ENCODE measurements around the gene CEPT1. TPM values are rescaled to one million over a fixed set of nuclear protein-coding genes. Genes with fewer than 3 reads are reported as not detected.

Gene CEPT1
- total RNA-seq, 1 donor from 2014 or later, result 25.3 TPM

- Mint-ChIP-seq H3K27ac (ENCODE audit: unreplicated experiment) (no peak overlapping the region), H3K4me3 (ENCODE audit: unreplicated experiment) (no peak overlapping the region), H3K4me1 (ENCODE audit: unreplicated experiment) (peaks cover 17% of the 10 kb centered on the region), H3K36me3 (ENCODE audit: unreplicated experiment) (no peaks in the 10 kb centered on the region), H3K9me3 (ENCODE audit: unreplicated experiment) (no peaks in the 10 kb centered on the region), H3K27me3 (ENCODE audit: unreplicated experiment) (peaks cover 2% of the 10 kb centered on the region)
- DNase-seq (ENCODE audit: extremely low spot score, unreplicated experiment), result no peak
- TF ChIP-seq, protein P1, sequence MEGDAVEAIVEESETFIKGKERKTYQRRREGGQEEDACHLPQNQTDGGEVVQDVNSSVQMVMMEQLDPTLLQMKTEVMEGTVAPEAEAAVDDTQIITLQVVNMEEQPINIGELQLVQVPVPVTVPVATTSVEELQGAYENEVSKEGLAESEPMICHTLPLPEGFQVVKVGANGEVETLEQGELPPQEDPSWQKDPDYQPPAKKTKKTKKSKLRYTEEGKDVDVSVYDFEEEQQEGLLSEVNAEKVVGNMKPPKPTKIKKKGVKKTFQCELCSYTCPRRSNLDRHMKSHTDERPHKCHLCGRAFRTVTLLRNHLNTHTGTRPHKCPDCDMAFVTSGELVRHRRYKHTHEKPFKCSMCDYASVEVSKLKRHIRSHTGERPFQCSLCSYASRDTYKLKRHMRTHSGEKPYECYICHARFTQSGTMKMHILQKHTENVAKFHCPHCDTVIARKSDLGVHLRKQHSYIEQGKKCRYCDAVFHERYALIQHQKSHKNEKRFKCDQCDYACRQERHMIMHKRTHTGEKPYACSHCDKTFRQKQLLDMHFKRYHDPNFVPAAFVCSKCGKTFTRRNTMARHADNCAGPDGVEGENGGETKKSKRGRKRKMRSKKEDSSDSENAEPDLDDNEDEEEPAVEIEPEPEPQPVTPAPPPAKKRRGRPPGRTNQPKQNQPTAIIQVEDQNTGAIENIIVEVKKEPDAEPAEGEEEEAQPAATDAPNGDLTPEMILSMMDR (IDR thresholded peaks at IDR 0.05), result peak; percentile 43
Measured at GRCh38 chr1:111197598-111198284, 57.7 kb downstream of the CEPT1 start.

DNA sequence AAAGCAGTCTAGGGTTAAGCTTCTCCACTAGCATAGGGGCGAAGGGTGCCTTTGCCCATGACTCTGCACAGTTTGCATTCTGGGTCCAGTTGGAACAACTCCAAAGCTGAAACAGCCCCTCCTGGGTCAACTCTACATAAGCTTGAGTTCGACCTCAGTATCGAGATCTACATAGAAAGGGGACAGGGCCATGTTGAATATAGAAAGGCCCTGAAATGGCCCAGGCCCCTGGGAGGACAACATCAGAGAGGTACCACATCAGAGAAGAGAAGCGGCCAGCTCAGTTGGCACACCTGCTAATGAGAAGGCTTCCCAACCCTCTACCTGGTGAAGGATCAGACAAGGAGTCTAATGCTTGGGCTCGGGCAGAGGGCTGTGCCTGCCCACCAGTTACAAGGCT lies 58.8 kb downstream of the CEPT1 start:
- DNase-seq (ENCODE audit: extremely low spot score, unreplicated experiment), result no peak
- Mint-ChIP-seq H3K4me3 (ENCODE audit: unreplicated experiment) (no peak overlapping the region), H3K4me1 (ENCODE audit: unreplicated experiment) (peaks cover 14% of the 10 kb centered on the region), H3K27ac (ENCODE audit: unreplicated experiment) (no peak overlapping the region), H3K27me3 (ENCODE audit: unreplicated experiment) (peaks cover 2% of the 10 kb centered on the region), H3K36me3 (ENCODE audit: unreplicated experiment) (no peaks in the 10 kb centered on the region), H3K9me3 (ENCODE audit: unreplicated experiment) (no peaks in the 10 kb centered on the region)
- TF ChIP-seq, protein P1 (IDR thresholded peaks at IDR 0.05), result no peak

DNA sequence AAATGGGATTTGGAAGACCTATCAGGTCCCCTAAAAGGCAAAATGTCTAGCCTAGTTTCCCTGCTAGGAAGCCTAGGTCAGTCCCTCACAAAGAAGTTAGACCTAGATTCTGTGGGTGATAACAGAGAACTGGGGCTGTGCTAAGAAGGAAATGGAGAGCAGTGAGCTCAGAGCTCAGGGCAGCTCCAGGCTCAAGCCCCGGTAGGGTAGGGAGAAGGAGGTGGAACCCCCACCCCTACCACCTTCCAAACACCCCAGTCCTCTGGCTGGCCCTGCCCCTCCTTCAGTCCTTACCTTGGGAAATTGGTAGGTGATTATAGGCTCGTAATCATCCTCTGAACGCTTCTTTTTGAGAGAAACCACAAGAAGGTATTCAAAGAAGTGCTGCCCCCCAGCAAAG lies 59.3 kb downstream of the CEPT1 start:
- Mint-ChIP-seq H3K4me3 (ENCODE audit: unreplicated experiment) (no peak overlapping the region), H3K4me1 (ENCODE audit: unreplicated experiment) (peaks cover 9% of the 10 kb centered on the region), H3K9me3 (ENCODE audit: unreplicated experiment) (no peaks in the 10 kb centered on the region), H3K36me3 (ENCODE audit: unreplicated experiment) (no peaks in the 10 kb centered on the region), H3K27me3 (ENCODE audit: unreplicated experiment) (peaks cover 2% of the 10 kb centered on the region), H3K27ac (ENCODE audit: unreplicated experiment) (no peak overlapping the region)
- TF ChIP-seq, protein P1 (IDR thresholded peaks at IDR 0.05), result no peak
- DNase-seq (ENCODE audit: extremely low spot score, unreplicated experiment), result no peak

GRCh38 chr1:111199881-111200801 lies 60.1 kb downstream of the CEPT1 start, which contains the start of gene DENND2D:
Gene DENND2D, minus strand, starts transcription at chr1:111200646. Its CDS starts 187 bp downstream, at chr1:111200459.
- TF ChIP-seq, protein P1 (IDR thresholded peaks at IDR 0.05), result no peak
- Mint-ChIP-seq H3K27ac (ENCODE audit: unreplicated experiment) (no peak within 1 kb of the TSS), H3K27me3 (ENCODE audit: unreplicated experiment) (peaks cover 4% of the 10 kb centered on the region), H3K4me3 (ENCODE audit: unreplicated experiment) (no peak within 1 kb of the TSS), H3K4me1 (ENCODE audit: unreplicated experiment) (peaks cover 5% of the 10 kb centered on the region), H3K9me3 (ENCODE audit: unreplicated experiment) (no peaks in the 10 kb centered on the region), H3K36me3 (ENCODE audit: unreplicated experiment) (no peaks in the 10 kb centered on the region)
- DNase-seq (ENCODE audit: extremely low spot score, unreplicated experiment), result no peak

DNA sequence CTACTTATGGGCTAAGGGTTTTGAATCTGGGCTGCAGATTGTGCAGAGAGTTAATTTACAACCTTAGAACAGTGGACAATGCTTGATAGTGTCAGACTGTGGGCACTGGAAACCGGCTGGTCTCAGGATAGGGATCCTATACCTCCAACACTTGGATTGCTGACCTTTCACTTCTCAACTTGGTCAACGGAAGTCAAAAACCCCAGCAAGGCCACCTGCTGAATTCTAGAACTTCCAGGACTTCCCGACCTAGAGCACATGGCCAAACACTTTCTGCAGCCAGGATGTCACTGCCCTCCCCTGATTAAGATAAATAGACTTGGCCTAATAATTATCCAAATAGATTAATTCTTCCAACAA lies 60.8 kb downstream of the CEPT1 start:
- no peaks in the 10 kb centered on the region for H3K9me3 Mint-ChIP-seq (ENCODE audit: unreplicated experiment)
- DNase-seq (ENCODE audit: extremely low spot score, unreplicated experiment), result no peak
- H3K27me3 Mint-ChIP-seq (ENCODE audit: unreplicated experiment), result peaks cover 10% of the 10 kb centered on the region
- no peak overlapping the region for H3K27ac Mint-ChIP-seq (ENCODE audit: unreplicated experiment)
- no peak overlapping the region for H3K4me3 Mint-ChIP-seq (ENCODE audit: unreplicated experiment)
- no peaks in the 10 kb centered on the region for H3K36me3 Mint-ChIP-seq (ENCODE audit: unreplicated experiment)
- TF ChIP-seq, protein P1 (IDR thresholded peaks at IDR 0.05), result no peak
- peaks cover 3% of the 10 kb centered on the region for H3K4me1 Mint-ChIP-seq (ENCODE audit: unreplicated experiment)

Data from osteocyte (in vitro differentiated cells).